Neural cell (in vitro differentiated cells): ENCODE measurements around the gene IMMP2L.

Source experiments
- CTCF ChIP-seq: fragments of 450-650 bp; IDR thresholded peaks from 2 replicates; pipeline ENCODE4 v1.5.1; 2014; ENCODE audit warnings: antibody characterized with exemption, mild to moderate bottlenecking, moderate library complexity; ENCODE audit not compliant: poor library complexity, severe bottlenecking
- EP300 ChIP-seq: fragments of 450-650 bp; conservative IDR thresholded peaks from 2 replicates; pipeline ENCODE4 v1.6.1; 2014; ENCODE audit warnings: antibody characterized with exemption, mild to moderate bottlenecking, moderate library complexity; ENCODE audit not compliant: poor library complexity, severe bottlenecking
- EZH2 ChIP-seq: fragments of 200-600, 300-800 bp; shearing (Covaris generic), sonication (generic); IDR thresholded peaks from 2 replicates; pipeline ENCODE4 v1.6.1; 2014; ENCODE audit warnings: antibody characterized with exemption, low read length, borderline replicate concordance, mild to moderate bottlenecking; ENCODE audit not compliant: insufficient read depth, poor library complexity, severe bottlenecking
- MXI1 ChIP-seq: fragments of 450-650 bp; conservative IDR thresholded peaks from 2 replicates; pipeline ENCODE4 v1.6.1; 2014; ENCODE audit warnings: antibody characterized with exemption, mild to moderate bottlenecking; ENCODE audit not compliant: poor library complexity, severe bottlenecking
- POLR2AphosphoS5 ChIP-seq: IDR thresholded peaks from 2 replicates; pipeline ENCODE4 v1.6.1; 2012
- RAD21 ChIP-seq: fragments of 450-650 bp; conservative IDR thresholded peaks from 2 replicates; pipeline ENCODE4 v1.6.1; 2014; ENCODE audit warnings: antibody characterized with exemption, mild to moderate bottlenecking, moderate library complexity
- REST ChIP-seq: IDR thresholded peaks from 2 replicates; pipeline ENCODE4 v1.6.1; 2012; ENCODE audit warnings: borderline replicate concordance
- SMC3 ChIP-seq: fragments of 450-650 bp; conservative IDR thresholded peaks from 2 replicates; pipeline ENCODE4 v1.6.1; 2014; ENCODE audit warnings: antibody characterized with exemption, mild to moderate bottlenecking, moderate library complexity; ENCODE audit not compliant: poor library complexity
- TAF1 ChIP-seq: IDR thresholded peaks from 2 replicates; pipeline ENCODE4 v1.6.1; 2012; ENCODE audit warnings: low read depth

- TF ChIP-seq CTCF (no peak), TAF1 (no peak), EP300 (no peak), REST (no peak), POLR2AphosphoS5 (no peak), MXI1 (no peak), SMC3 (no peak), EZH2 (no peak), RAD21 (no peak)
Observed at GRCh38 chr7:111082351-111082750, 479.9 kb downstream of the IMMP2L start.
